ENCODE data around the gene FGF19.

The FGF19 gene, protein sequence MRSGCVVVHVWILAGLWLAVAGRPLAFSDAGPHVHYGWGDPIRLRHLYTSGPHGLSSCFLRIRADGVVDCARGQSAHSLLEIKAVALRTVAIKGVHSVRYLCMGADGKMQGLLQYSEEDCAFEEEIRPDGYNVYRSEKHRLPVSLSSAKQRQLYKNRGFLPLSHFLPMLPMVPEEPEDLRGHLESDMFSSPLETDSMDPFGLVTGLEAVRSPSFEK

DNA sequence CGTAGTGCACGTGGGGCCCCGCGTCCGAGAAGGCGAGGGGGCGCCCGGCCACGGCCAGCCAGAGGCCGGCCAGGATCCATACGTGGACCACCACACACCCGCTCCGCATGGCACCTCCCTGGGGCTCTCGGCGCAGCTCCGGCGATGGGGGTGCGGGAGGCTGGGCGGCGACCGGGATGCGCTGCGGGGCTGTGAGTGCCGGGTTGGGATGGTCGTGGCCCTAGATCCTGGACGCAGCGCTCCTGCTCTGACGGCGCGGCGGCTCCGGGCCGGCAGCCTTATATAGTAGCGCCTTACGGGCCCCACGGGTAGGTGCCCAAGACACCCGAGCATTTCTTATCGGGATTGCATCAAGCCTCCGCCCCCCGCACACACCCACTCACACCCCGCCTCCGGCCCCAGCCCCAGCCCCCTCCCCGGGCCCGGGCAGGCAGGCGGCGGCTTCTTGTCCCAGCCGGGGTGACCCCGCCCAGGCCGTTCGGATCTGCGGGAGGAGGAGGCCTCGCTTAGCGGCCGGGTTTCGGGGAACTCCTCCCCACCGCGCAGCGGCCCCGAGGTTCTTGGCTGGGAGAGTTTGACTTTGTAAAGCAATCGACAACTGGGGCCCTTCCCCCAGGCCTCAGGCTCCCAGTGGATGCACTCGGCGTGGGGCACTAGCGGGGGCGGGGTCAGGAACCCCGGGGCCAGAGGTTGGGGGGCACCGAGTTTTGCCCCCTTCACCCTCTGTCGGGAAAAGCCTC is at the start of gene FGF19:
Gene FGF19 (minus strand): TSS at position 255 of the 740 bp plus-strand sequence. CDS start 146 bp downstream, at position 109.
- DNase-seq = peak; percentile 48

- DNase-seq = peak; percentile 21
Measured at GRCh38 chr11:69752890-69753289, 49.1 kb upstream of the FGF19 start.

GRCh38 chr11:69750875-69751597 is 47.2 kb upstream of the FGF19 start:
- DNase-seq = no peak

GRCh38 chr11:69750108-69750850 is 46.5 kb upstream of the FGF19 start:
- DNase-seq = peak; percentile 58

- DNase-seq = no peak
Measured at GRCh38 chr11:69748637-69749036, 44.8 kb upstream of the FGF19 start.

- DNase-seq = no peak
Measured at GRCh38 chr11:69746752-69747742, 43.2 kb upstream of the FGF19 start.

GRCh38 chr11:69746140-69746539 is 42.3 kb upstream of the FGF19 start:
- DNase-seq = no peak

DNA sequence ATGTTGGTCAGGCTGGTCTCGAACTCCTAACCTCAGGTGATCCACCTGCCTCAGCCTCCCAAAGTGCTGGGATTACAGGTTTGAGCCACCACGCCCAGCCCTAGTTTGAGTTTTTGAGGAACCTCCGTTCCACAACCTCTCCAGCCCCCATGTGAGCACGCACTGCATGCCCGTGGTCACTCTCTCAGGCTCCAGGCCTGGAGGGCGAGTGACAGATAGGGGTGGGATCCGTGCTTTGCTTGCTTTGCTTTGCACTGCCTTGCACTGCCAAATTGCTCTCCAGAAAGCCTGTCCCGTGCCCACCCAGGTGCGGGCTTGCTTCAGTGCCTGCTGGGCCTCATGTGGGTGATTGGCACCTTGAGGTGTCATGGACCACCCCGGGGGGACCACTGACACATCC is 41.4 kb upstream of the FGF19 start:
- DNase-seq = no peak

- no peak for DNase-seq
Measured at GRCh38 chr11:69744435-69744834, 40.6 kb upstream of the FGF19 start.

- no peak for DNase-seq
Measured at GRCh38 chr11:69734841-69735240, 31.0 kb upstream of the FGF19 start.

DNA sequence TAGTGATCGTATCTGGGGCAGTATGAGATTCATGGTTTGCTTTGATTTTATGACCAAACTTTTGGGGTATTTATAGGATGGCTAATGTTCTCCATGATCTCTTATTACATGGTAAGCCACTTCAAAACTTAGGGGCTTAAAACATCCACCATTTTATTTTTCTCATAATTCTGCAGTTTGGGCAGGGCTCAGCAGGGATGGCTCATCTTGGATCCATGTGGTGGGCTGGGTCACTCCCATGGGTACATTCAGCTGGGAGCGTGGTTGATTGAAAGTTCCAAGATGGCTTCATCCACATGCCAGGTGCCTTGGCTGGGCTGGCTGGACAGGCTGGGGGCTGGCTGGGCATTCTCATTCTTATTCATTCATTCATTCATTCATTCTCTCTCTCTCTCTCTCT is 30.5 kb upstream of the FGF19 start:
- DNase-seq = no peak

DNA sequence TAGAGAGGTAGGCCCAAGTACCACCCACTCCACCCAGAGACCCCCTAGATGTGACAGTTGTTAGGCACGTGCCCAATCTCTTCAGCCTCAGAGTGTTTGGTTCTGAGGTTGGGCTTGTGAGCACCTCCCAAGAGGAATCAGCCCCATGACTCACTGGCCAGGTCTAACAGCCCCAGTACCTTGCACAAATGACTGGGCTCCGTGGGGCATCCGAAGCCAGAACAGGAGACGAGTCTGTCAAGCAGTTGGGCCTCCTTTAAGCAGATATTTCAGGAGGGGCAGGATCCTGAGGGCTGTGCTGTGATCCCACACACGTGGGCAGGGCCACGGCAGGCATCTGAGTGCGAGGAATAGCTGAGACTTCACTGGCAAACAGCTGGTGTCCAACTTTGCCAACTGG is 29.1 kb upstream of the FGF19 start:
- DNase-seq = no peak

DNA sequence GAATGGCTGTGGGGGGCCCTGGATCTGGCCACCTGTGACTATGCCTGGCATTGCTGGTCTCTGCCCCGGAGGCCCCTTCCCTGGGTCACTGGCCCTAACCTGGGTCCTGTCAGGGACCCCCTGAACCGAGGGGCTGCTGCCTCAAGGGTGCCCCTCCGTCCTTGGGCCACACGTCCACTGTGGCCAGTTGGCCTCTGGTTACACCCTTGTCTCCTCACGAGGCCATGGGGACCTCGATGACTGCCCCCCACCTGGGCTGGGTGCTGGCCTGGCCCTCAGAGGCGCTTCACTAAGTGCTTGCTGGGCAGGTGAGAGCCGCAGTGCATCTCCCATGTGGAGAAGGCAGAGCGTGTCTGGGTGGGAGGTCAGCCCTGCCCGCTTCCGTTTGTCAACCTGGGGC is 27.3 kb upstream of the FGF19 start:
- no peak for DNase-seq

DNA sequence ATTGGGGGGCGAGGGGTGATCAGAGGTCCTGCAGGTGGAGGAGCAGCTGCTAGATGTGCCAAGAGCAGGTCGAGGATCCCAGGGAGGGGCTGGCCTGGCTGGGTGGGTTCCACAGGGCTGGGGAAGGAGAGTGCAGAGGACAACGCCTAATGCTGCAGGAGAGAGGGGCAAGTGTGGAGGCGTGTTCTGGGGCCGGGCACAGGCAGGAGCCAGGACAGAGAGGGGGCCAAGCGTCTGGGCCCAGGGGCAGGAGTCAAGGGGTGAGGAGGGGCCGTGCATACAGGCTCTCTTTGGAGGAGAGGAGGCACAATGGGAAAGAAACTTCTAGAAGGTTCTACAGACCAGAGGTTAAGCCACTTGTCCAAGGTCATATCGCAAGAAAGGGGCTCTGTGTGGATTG is 26.7 kb upstream of the FGF19 start:
- DNase-seq = no peak

DNA sequence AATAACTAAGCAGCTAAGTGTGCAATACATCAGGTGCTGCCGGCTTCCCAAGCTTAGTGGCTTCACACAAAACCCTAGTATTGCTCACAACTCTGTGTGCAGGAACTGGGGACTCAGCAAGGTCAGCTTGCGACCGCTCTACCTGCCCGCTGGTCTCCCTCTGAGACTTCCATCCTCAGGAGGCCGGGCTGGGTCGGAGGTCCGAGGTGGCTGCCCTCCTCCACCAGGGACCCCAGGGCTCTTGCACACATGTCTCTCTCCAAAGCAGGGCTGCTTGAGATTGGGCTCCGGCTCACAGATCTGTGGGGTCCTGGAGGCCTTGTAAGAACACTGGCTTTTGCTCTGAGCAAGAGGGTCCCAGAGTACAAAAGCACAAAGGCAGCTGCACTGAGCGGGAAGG is 25.4 kb upstream of the FGF19 start:
- no peak for DNase-seq

- no peak for DNase-seq
Measured at GRCh38 chr11:69727266-69727665, 23.4 kb upstream of the FGF19 start.

DNA sequence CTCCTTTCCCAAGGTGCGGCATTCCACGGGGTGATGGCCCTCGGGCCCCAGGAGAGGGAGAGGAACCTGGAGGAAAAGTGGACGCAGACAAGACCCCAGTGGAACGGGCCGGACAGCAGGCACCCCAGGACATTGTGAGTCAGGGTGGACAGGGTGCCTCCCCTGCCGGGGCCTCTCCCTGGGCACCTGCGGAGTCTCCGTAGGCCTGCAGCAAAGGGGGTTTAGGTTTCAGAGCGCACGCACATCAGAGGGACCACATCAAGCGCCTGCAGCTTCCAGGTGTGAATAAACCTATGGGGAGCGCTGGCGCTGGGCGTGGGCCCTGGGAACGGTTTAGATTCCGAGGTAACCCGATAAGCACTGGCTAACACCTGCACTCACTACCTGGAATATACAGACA is 22.7 kb upstream of the FGF19 start:
- no peak for DNase-seq

- no peak for DNase-seq
Measured at GRCh38 chr11:69726019-69726418, 22.2 kb upstream of the FGF19 start.

GRCh38 chr11:69721745-69722144 is 17.9 kb upstream of the FGF19 start:
- DNase-seq = peak; percentile 19

GRCh38 chr11:69721106-69721505 is 17.3 kb upstream of the FGF19 start:
- DNase-seq = no peak

DNA sequence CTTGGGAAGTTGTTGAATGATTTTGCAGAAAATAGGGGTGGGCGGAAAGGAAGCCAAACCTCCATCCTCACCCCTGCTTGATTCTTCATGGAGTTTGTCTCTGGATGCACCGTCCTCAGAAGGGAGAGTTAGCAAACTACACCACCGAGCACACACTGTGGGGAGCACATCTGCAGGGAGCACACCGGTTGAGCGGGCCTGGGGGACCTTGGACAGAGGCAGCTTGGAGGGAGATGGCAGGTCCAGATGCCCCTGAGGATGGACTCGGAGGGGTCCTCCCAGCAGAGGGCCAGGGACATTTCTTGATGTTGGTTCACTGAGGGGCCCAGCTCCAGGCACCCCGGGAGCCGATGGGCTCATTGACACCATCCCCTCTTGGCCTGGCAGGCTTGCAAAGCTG is 15.1 kb upstream of the FGF19 start:
- DNase-seq = no peak

GRCh38 chr11:69718147-69718546 is 14.3 kb upstream of the FGF19 start:
- DNase-seq = peak; percentile 92

Measured in NCI-H69 (cell line).